ENCODE measurements around the gene KCNQ5. TPM values are rescaled to one million over a fixed set of nuclear protein-coding genes. Genes with fewer than 3 reads are reported as not detected.

The KCNQ5 gene
- total RNA-seq, 1 experiment from 2014 or later: not detected

- H3K9me2 ChIP-seq (ENCODE audit: insufficient read depth): no peaks in the 10 kb centered on the region
- CTCF ChIA-PET: no interaction called here
- H3K27ac ChIP-seq (ENCODE audit: low read depth, low read length): no peak overlapping the region
- no peaks in the 10 kb centered on the region for H3K4me1 ChIP-seq (ENCODE audit: control insufficient read depth in 1 of 2, insufficient read depth in 2 of 2, low read length in 2 of 2)
- intact Hi-C loops (cut with micrococcal nuclease): no loop called here
- no peaks in the 10 kb centered on the region for H3K36me3 ChIP-seq (ENCODE audit: control insufficient read depth in 1 of 2, insufficient read depth in 2 of 2, low read length in 2 of 2)
- no peak overlapping the region for H3K4me3 ChIP-seq (replicated peaks in 1 of 2; ENCODE audit: low read depth in 1 of 2, low read length in 2 of 2)
- no peaks in the 10 kb centered on the region for H4K20me1 ChIP-seq (ENCODE audit: insufficient read depth)
- ATAC-seq (no peak), DNase-seq (ENCODE audit: low read depth, low spot score) (no peak)
- no peak overlapping the region for H2AFZ ChIP-seq (ENCODE audit: low read depth, low read length, poor library complexity, severe bottlenecking)
- POLR2A ChIA-PET: no interaction called here
- no TSS peak for BruUV-seq (replicated peaks)
- TF ChIP-seq SRF (IDR thresholded peaks at IDR 0.05; ENCODE audit: low read depth) (no peak), RAD21 (IDR thresholded peaks at IDR 0.05; ENCODE audit: low read depth) (no peak), SP1 (IDR thresholded peaks at IDR 0.05; ENCODE audit: low read depth) (no peak), EGR1 (IDR thresholded peaks at IDR 0.05; ENCODE audit: low read depth) (no peak), SIN3A (IDR thresholded peaks at IDR 0.05; ENCODE audit: low read depth) (no peak), ELF1 (IDR thresholded peaks at IDR 0.05; ENCODE audit: borderline replicate concordance, low read depth) (no peak), CBX3 (IDR thresholded peaks at IDR 0.05; ENCODE audit: low read depth) (no peak), TCF7L2 (IDR thresholded peaks at IDR 0.05; ENCODE audit: borderline replicate concordance, extremely low read depth, insufficient read depth, insufficient read length) (no peak), REST (IDR thresholded peaks at IDR 0.05; ENCODE audit: low read depth) (no peak), POLR2A (IDR thresholded peaks at IDR 0.05; ENCODE audit: borderline replicate concordance, extremely low read depth, insufficient read depth, insufficient read length) (no peak)
- peaks cover 30% of the 10 kb centered on the region for H3K27me3 ChIP-seq (ENCODE audit: insufficient read depth, low read length)
- no peak overlapping the region for H3K4me2 ChIP-seq (ENCODE audit: low read length)
- no peaks in the 10 kb centered on the region for H3K9me3 ChIP-seq (ENCODE audit: control insufficient read depth in 1 of 2, insufficient read depth in 1 of 2, low read depth in 1 of 2, low read length in 2 of 2)
- no peak overlapping the region for H3K9ac ChIP-seq (ENCODE audit: low read length)
- RAD21 ChIA-PET (ENCODE audit: low non-redundant PET in 1 of 2, low total read pairs in 2 of 2, uncharacterized antibody in 2 of 2, unreplicated experiment in 2 of 2): no interaction called here
- no peaks in the 10 kb centered on the region for H3K79me2 ChIP-seq (ENCODE audit: insufficient read depth, low read length)
These were observed 324.9 kb downstream of the KCNQ5 start for GRCh38 chr6:72946774-72947173.

Measured in HCT116 (cell line).